NB4 (cell line): ENCODE data around the gene POLR2E.

Experiments
- CTCF ChIP-seq: IDR thresholded peaks from one replicate; pipeline ENCODE4 v1.5.1; 2012; ENCODE audit warnings: low read depth, low read length
- MAX ChIP-seq: IDR thresholded peaks from 2 replicates; pipeline ENCODE4 v1.6.1; 2011; ENCODE audit warnings: low read depth, low read length
- MYC ChIP-seq: IDR thresholded peaks from 2 replicates; pipeline ENCODE4 v1.6.1; 2011; ENCODE audit warnings: low read depth, low read length
- POLR2A ChIP-seq: IDR thresholded peaks from 2 replicates; pipeline ENCODE4 v1.6.1; 2011; ENCODE audit warnings: mild to moderate bottlenecking; ENCODE audit not compliant: insufficient read length; ENCODE audit errors: extremely low read depth

GRCh38 chr19:1080360-1081161 lies 14.6 kb downstream of the POLR2E start:
- TF ChIP-seq CTCF: no peak
- TF ChIP-seq POLR2A: no peak
- TF ChIP-seq MAX: no peak
- no peak for TF ChIP-seq MYC
